GM18511 (cell line): ENCODE measurements around the gene ZNF665.
"Not testable (repeated sequence)": the region's sequence is repeated elsewhere in the genome, so short reads cannot be mapped to it uniquely, and the experiment has no call there.

Experiments
- ATAC-seq: cut with Tn5 transposase; IDR thresholded peaks from one replicate; pipeline ENCODE4 v1.9.1; 2021; ENCODE audit warnings: mild to moderate bottlenecking, moderate library complexity; ENCODE audit not compliant: unreplicated experiment

ZNF665 gene

DNA sequence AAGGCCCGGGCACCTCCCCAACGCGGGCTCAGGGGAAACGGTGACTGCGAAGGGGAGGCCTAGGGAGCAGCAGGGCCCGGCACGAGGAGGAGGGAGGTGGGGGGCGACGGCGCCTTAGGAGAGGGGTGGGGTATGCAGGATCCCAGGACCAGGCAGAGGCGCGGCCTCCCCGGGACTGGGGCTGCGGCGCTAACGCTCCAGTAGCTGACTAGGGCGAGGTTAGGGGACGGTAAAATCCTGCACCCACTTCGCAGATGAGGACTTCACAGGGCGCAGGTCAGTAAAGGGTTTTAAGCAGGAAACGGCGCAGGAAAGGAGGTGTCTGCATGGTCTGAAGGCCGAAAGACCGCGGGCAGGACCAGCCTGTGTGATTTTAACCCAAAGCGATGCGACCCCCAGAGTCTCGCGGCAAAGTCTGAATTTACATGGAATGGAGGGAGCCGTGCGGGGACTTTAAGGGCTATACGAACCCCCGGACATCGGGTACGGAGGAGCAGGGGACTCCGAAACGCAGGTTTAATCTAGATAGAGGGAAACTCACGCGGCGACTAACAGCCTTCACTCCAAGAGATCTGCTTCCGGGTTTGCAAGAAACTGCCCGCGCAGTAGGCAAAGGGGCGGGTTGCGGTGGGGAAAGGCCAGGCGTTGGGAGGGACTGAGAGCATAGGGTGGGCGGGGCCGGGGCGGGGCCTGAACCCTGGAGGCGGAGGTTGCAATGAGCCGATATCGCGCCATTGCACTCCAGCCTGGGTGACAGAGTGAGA, at the start of gene ZNF665:
Gene ZNF665, minus strand, starts transcription at position 588 of the 764 bp plus-strand sequence. CDS start 10,460 bp downstream, outside the sequence.
- no peak for ATAC-seq

DNA sequence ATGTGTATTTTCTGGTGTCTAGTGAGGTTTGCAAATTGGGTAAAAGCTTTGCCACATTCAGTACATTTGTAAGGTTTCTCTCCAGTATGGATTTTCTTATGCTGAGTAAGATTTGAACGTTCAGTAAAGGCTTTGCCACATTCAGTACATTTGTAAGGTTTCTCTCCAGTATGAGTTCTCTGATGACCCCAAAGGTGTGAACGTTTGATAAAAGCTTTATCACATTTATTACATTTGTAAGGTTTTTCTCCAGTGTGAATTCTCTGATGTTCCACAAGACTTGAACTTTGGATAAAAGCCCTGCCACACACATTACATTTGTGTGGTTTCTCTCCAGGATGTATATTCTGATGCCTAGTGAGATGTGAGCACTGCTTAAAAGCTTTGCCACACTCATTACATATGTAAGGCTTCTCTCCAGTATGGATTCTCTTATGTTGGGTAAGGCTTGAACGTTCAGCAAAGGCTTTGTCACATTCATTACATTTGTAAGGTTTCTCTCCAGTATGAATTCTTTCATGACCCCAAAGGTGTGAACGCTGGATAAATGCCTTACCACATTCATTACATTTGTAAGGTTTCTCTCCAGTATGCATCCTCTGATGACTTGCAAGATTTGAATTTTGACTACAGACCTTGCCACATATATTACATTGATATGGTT, 44.1 kb upstream of the ZNF665 start:
- ATAC-seq, result no peak

DNA sequence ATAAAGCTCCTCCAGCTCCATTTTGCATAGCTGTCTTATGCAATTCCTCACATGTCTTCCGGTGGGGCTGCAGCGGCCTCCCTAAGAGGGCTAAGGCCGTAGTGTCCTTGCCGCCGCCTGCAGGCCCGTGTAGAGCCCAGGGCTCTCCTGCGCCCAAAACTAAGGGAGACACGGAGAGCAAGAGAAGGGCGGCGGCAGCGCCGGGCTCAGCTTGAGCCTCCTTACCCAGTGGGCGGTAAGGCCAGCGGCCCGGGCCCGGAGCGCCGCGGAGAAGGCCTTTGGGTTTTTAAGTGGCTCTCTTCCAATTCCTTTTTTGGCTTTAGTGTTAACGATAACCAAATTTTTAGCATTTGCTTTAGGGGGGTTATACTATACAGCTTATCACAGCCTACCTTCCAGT, 31.4 kb upstream of the ZNF665 start:
- no peak for ATAC-seq

DNA sequence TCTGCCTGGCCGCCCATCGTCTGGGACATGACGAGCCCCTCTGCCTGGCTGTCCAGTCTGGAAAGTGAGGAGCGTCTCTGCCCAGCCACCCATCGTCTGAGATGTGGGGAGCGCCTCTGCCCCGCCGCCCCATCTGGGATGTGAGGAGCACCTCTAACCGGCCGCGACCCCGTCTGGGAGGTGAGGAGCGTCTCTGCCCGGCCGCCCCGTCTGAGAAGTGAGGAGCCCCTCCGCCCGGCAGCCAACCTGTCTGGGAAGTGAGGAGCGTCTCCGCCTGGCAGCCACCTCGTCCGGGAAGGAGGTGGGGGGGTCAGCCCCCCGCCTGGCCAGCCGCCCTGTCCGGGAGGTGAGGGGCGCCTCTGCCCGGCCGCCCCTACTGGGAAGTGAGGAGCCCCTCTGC, 29.6 kb upstream of the ZNF665 start:
- not testable (repeated sequence) for ATAC-seq

DNA sequence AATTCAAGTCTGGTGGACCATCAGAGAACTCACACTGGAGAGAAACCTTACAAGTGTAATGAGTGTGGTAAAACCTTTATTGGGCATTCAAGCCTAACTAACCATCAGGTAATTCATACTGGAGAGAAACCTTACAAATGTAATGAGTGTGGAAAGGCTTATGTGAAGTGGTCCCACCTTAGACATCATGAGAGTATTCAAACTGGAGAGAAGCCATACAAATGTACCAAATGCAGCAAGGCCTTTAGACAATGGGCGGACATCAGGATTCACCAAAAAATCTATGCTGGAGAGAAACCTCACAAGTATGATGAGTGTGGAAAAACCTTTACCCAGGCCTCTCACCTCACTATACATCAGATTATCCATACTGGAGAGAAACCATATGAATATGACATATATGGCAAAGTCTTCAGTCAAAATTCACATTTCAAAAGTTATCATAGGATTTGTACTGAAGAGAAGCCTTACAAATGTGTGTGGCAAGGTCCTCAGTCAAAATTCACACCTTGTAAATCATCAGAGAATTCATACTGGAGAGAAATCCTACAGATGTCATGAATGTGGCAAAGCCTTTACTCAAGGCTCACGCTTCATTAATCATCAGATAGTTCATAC, 19.7 kb upstream of the ZNF665 start:
- no peak for ATAC-seq

DNA sequence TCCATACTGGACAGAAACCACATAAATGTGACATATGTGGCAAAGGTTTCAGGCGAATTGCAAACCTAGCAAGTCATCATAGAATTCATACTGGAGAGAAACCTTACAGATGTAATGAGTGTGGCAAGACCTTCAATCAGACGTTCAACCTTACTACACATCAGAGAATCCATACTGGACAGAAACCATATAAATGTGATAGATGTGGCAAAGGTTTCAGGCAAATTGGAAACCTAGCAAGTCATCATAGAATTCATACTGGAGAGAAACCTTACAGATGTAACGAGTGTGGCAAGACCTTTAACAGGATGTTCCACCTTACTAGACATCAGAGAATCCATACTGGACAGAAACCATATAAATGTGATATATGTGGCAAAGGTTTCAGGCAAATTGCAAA, 18.4 kb upstream of the ZNF665 start:
- ATAC-seq, result not testable (repeated sequence)

DNA sequence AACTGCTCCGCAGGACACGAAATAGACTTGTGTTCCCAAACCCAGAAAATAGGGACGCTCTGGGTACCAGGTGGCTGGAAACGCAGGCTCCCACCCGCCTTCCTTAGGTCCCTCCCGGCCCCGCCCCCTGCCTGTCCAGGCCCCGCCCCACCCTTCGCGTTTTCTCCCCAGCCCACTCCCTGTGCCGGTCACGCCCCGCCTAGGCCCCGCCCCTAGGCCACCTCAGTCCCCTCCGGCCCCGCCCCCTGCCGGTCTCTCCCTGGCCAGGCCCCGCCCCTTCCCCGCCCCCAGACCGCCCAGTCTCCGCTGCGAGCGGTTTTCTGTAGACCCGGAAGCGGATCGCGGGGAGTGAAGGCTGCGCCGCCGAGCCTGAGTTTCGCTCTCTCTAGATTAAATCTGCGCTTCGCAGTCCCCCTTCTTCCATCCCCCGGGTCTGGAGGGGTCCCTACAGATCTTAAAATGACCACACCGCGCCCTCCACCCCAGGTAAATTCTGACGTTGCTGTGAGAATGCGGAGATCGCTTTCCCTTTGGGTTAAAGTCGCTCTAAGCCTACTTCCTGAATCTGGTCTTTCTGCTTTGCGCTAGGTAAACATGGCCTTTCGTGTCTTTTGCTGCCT, 3.7 kb upstream of the ZNF665 start:
- no peak for ATAC-seq

DNA sequence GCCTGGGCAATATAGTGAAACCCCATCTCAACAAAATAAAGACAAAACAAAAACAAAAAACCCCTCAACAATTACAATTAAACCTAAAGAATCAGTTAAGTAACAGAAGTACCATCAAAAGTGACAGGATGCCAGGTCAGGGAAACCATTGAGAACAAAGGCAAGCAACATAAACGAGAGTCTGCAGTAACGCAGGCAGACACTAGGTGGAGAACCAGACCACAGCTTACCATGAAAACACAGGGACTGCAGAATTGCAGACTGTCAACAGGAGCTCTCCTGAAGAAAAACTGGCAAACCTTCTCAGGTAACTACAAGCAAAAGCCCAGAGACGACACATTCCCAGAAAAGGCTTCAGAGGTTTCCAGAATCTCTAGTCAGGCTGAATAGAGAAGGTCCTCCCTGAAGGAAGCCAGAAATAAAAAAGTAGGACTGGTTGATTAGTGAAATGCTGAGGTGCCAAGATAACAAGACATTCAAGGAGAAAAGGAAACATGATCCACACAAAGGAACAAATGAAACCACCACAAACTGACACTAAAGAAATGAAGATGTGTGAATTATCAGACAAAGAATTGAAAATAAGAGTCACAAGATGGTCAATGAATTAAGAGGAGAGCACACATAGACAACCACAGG, 2.2 kb upstream of the ZNF665 start:
- no peak for ATAC-seq

DNA sequence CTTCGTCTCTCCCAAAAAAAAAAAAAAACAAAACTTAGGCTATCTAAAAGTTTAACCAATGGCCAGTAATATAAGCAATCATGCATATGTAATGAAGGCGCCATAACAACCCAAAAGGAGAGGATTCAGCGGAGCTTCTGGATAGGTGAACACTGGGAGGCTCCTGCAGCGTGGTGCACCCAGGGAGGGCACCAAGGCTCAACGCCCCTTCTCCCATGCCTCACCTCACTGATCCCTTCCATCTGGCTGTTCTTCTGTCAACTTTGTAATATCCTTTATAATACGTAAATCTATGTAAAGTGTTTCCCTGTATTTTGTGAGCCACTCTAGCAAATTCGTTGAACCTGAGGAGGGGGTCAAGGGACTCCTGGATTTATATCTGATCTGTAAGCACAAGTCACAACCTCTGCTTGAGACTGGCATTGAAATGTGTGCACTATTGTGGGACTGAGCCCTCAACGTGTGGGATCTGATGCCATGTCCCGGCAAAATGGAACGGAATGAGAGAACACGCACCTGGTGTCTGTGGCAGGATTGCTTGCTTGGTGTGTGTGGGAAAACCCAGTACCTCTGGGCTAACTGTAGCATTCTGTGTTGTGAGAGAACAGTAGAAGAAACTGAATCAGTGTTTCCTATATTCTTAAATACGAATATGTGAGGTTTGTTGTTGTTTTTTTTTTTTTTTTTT, 521 bp upstream of the ZNF665 start:
- no peak for ATAC-seq

DNA sequence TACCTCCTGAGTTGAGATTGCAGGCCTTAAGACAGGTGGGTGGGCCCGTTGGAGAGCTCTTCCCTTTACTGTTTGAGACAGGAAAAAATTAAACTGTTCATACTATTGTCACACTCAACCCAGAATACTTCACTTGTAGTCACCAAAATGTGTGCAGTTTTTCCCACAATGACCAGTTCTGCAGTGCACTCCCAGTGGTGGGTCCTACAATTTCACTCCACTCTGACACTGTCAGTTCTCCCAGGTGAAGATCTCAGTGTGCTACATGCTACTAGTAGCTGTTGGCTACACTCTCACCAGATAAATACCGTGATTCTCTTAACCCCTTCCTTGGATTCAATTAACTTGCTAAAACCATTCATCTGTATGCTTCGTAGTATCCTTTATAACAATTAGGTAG, 2.9 kb downstream of the ZNF665 start:
- no peak for ATAC-seq

DNA sequence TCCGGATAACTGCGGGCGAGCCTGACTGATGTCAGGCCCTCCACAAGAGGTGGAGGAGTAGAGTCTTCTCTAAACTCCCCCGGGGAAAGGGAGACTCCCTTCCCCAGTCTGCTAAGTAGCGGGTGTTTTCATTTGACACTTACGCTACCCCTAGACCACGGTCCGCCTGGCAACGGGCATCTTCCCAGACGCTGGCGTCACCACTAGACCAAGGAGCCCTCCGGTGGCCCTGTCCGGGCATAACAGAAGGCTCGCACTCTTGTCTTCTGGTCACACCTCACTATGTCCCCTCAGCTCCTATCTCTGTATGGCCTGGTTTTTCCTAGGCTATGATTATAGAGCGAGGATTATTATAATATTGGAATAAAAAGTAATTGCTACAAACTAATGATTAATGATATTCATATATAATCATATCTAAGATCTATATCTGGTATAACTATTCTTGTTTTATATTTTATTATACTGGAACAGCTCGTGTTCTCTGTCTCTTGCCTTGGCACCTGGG, 3.4 kb downstream of the ZNF665 start:
- not testable (repeated sequence) for ATAC-seq

DNA sequence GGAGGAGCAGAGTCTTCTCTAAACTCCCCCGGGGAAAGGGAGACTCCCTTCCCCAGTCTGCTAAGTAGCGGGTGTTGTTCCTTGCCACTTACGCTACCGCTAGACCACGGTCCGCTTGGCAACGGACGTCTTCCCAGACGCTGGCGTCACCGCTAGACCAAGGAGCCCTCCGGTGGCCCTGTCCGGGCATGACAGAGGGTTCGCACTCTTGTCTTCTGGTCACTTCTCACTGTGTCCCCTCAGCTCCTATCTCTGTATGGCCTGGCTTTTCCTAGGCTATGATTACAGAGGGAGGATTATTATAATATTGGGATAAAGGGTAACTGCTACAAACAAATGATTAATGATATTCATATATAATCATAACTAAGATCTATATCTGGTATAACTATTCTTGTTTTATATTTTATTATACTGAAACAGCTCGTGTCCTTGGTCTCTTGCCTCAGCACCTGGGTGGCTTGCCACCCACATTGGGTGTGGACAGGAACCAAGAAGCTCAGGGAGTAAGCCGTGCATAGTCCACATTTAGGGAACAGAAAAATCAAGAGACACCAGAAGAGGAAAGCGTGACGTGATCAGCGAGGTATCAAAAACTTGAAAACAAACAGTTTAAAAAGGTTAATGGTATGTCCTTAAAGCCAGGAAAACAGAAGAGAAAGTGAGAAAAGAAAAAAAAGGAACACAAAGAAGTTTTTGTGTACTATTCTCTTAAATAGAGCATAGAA, 7.8 kb downstream of the ZNF665 start:
- not testable (repeated sequence) for ATAC-seq

DNA sequence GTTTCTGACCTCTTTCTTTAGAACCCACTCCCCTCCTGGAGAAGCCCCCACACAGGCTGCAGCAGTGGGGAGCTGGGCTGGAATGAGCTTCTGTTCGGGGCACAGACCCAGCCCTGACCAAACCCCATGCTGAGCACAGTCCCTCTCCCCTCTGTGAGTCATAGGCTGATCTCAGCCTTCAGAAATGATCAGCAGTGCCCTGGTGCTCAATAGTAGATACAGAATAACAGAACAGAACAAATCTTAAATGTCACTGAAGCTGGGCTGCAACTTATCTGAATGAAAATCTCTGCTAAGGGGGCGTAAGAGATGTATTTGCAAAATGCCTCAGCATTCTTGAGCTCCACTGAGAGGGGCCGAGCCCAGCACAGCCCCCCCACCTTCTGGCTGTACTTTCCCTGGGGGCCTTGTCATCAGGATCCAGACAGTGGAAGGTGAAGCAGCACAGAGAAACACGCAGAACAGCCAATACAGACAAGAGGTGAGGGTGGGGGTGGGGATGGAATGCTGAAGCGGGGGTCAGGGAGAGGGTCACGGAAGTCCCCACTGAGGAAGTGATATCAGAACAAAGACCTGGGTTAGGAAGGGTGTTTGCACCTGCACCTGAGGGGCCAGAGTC, 9.9 kb downstream of the ZNF665 start:
- ATAC-seq, result no peak

DNA sequence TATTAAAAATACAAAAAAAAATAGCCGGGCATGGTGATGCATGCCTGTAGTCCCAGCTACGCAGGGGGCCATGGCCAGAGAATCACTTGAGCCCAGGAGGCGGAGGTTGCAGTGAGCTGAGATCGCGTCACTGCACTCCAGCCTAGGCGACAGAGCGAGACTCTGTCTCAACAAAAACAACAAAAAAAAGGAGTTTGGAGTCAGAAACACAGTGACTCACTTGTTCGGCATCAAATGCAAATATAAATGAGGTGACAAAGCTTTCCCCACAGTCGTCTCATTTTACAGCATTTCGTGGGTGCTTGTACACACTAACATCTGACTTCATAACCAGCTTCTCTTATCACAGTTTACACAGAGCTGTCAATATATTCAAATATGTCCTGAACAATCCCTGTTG, 11.0 kb downstream of the ZNF665 start:
- no peak for ATAC-seq

DNA sequence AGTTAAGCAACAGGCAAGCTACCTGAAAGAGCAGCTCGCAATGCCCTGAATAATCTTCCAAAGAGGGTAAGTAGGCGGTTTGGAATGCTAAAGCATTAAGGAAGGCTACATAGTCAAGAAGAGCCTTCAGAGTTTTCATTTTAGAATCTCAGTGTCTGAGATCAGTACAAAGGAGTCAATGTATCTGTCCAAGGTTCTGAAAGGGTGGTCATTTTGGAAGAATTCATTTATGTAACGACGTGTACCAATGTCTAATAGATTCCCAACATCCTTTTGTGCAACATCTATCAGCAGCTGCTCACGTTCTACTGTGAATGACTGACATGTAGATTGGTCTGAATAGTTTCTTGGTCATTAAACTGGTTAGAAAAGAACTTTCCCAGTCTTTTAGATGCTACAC, 15.2 kb downstream of the ZNF665 start:
- no peak for ATAC-seq

DNA sequence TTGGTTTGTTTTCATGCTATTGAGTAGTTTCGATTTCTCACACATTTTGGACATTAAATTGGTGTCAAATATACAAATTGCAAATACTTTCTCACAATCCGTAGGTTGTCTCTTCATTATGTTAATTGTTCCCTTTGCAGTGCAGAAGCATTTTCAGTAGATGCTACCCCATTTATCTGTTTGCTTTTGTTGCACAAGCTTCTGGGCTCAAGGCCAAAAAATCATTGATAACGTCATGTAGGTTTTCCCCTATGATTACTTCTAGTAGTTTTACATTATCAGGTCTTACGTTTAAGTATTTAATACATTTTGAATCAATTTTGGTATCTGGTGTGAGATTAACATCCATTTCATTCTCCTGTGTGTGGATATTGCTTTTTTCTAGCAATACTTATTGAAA, 20.3 kb downstream of the ZNF665 start:
- ATAC-seq, result no peak

DNA sequence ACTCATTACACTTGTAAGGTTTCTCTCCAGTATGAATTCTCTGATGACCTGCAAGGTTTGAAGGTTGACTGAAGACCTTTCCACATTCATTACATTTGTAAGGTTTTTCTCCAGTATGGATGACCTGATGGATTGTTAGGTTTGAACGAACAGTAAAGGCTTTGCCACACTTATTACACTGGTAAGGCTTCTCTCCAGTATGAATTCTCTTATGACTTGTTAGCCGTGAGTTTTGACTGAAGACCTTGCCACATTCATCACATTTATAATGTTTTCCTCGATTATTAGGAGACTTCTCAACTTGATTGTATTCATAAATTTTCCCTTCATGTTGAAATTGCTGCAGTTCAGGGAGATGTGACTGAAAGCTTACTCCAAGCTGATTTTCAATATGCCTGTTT, 27.5 kb downstream of the ZNF665 start:
- ATAC-seq, result no peak

DNA sequence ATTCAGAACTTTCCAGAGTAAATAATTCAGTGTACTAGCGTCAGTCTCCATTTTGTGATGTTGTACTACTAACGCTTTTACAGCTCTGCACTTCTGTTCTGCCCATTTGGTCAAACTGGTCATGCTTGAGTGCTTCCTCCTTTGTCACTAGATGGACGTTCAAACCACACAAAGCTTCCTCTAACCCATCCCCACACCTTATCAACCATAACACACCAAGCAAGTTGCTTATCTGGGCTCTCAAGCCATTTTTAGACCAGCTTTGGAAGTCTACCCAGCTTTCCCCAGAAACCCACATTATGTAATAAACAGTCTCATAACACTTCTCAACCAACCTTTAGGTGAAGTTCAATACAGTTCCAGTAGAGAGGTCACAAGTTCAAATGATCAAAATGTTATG, 32.0 kb downstream of the ZNF665 start:
- no peak for ATAC-seq

DNA sequence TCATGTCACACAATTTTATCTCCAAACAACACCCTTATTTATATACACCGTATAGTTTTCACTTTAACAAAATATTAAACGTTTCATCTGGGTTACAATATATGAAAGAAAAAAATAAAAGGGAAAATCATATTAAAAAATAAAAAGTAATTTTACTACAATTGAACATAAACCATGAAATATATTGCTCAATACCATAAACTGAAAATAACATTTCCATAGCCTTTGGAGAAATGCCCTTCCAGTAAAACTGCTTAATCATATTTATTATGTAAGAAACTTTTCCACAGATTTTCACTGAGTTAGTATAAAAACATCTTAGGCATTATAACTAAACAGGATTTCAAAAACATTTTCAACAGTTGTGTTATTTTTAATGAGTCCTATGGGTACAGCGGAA, 32.8 kb downstream of the ZNF665 start:
- no peak for ATAC-seq
